Measurements from ENCODE around the gene NUTM1. TPM values are rescaled to one million over a fixed set of nuclear protein-coding genes. Genes with fewer than 3 reads are reported as not detected.
"Not testable (repeated sequence)": the region's sequence is repeated elsewhere in the genome, so short reads cannot be mapped to it uniquely, and the experiment has no call there.

NUTM1 gene
- total RNA-seq, 1 donor from 2014 or later: not detected

DNA sequence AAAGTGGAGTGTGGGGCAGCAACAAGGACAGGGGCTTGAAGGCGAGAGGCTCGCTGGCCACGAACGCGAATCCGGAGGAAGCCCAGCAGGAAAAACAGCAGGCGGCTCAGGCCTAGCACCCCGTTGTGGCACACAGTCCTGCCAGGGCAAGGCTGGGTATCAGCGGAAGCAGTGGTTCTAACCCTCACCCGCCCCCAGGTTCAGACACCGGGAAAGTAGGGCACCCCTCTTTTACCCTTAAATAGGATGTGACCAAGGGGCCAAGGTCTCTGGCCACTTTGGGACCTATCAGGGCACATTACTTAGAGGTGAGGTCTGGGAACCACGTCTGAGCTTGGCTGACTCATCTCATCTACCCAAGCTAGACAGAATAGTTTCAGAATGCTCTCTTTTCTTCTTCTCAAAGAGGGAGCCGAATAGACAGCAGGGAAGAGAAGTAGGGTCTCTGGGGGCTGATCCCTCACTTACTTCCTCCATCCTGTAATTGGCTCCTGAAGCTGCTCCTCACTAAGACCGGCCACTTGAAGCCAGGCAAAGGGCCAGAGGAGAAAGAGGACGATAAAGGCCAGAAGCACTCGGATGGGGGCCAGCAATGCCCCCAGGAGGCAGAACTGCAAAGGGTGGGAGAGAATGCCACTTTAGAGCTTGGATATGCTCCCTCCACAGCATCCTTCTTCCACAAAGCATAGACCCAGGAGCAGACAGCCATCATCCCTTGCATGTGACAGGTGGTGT is 22.1 kb downstream of the NUTM1 start:
- DNase-seq (ENCODE audit: low read depth in 2 of 2): no peak

GRCh38 chr15:34365836-34366235 is 22.7 kb downstream of the NUTM1 start:
- DNase-seq (ENCODE audit: low read depth in 2 of 2): no peak

- DNase-seq (ENCODE audit: low read depth in 2 of 2): peak in 1 of 2 donors; percentile 37
These were observed 23.4 kb downstream of the NUTM1 start for GRCh38 chr15:34366271-34367065.

DNA sequence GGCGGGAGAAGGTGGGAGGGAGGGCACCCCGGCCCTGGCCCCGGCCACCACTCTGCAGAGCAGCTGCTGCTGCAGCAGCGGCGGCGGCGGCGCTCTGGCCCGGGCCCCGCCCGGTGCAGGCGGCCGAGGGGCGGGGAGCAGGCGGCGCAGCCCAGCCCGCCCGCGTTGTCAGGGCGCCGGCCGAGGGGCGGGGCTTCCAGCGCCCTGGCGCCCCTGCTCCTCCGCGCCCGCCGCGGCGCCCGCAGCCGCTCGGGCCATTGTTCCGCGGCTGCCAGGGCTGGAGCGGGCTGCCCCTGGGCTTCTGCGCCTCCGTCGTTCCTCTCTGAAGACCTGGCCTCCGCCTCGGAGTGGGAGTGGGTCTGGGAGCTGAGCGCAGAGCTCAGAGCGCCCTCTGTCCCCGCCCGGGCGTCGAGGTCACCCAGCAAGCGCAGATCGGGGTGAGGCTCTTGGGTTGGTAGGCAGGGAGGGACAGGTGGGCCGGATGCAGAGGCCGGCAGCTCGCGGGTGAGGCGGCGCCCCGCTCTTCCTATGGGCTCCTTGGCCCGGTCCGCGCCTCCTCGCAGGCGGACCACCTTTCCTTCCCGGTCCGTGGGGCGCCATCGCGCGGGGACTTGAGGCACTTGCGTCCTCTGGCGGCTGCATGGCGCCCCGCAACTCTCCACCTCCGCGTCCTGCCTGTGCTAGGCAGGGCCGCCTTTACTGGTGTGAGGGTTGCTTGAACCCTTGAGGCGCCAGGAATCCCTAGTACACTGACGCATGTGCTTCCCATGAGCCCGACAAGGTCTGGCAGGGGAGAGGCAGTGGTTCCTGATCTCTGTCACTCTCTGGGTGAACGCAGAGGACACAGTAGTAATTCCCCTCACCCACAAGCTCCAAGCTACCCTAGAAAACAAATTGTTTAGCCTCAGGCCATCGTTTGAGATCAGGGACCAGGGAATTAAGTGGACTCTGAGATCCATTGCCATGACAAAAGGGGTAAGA is 24.3 kb downstream of the NUTM1 start, which contains the start of gene LPCAT4:
TSS of gene LPCAT4 (minus strand) at position 96 of the 981 bp plus-strand sequence. CDS start 96 bp downstream, outside the sequence.
- peak; percentile 48 to 87 for DNase-seq (ENCODE audit: low read depth in 2 of 2)

GRCh38 chr15:34370129-34370528 is 27.0 kb downstream of the NUTM1 start:
- DNase-seq (ENCODE audit: low read depth in 2 of 2): no peak

GRCh38 chr15:34370643-34371042 is 27.5 kb downstream of the NUTM1 start:
- no peak for DNase-seq (ENCODE audit: low read depth in 2 of 2)

DNA sequence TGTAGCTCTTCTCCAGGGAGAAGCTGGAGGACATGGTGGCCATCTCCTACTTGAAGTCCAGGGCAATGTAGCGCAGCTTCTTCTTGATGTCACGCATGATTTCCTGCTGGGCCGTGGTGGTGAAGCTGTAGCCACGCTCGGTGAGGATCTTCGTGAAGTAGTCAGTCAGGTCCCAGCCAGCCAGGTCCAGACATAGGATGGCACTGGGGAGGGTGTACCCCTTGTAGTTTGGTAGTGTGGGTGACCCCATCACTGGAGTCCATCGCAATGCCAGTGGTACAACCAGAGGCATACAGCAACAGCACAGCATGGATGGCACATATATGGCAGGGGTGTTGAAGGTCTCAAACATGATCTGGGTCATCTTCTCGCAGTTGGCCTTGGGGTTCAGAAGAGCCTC is 30.8 kb downstream of the NUTM1 start:
- no peak for DNase-seq (ENCODE audit: low read depth in 2 of 2)

- DNase-seq (ENCODE audit: low read depth in 2 of 2): no peak
These were observed 31.7 kb downstream of the NUTM1 start for GRCh38 chr15:34374816-34375215.

GRCh38 chr15:34375541-34375940 is 32.4 kb downstream of the NUTM1 start:
- not testable (repeated sequence) for DNase-seq (ENCODE audit: low read depth in 2 of 2)

DNA sequence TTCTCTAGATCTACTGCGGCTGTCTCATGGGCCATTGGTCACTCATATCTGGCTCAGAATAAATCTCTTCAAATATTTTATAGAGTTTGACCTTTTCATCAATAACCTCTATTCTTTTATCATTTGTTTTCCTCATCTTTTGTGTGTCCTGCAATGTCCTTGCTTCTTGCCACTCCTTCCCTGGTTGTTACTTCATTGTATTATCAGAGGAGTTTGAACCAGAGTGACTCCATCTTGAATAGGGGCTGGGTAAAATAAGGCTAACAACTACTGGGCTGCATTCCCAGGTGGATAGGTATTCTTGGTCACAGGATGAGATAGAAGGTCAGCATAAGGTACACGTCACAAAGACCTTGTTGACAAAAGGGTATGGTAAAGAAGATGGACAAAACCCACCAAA is 33.7 kb downstream of the NUTM1 start:
- no peak for DNase-seq (ENCODE audit: low read depth in 2 of 2)

DNA sequence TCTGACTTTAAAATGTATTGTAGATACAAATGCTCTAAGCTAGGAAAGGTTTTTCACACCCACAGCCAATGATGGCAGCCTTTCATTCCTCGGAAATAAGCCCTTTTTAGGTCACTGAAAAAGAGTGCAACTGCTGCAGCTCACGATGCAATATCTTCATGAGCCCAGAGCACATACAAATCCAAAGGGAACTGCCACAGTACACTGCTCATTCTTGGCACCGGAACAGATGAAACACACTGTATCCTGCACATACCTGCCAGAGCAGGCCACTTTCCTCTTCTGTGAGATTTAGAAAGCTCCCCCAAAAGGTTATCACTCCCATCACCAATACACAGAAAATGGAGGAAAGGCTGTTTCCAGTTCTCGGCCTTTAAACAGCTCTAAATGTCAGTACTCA is 37.4 kb downstream of the NUTM1 start:
- not testable (repeated sequence) for DNase-seq (ENCODE audit: low read depth in 2 of 2)

DNA sequence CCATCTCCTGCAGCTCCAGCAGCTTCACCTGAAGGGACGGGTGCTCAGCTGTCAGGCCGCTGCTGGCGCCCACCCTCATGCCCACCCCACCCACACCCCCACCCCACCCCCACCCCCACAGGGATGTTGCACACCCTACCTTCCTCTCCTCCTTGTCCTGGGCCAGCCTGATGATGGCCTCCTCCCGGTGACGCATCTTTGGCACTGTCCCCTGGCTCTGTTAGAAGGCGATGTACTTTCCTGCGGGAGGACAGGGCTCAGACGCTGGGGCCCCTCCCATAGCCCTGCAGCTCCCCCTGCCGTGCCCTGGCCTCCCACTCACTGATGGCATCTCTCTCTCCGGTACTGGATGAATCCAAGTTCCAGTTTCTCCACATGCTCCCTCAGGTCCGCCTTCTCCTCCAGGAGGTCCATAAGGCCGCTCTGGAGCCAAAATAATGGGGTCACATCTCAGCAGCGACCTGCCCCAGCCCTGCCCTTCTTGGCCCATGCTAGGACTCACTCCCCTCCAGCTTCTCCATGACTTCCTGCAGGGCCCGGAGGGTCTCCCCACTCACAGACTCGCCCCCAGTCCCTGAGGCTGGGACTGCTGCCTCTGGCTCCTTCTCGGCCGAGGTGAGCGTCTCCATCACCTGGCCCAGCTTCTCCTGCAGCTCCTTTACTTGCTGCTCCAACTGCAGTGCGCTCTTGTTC is 38.9 kb downstream of the NUTM1 start:
- DNase-seq (ENCODE audit: low read depth in 2 of 2): not testable (repeated sequence)

- DNase-seq (ENCODE audit: low read depth in 2 of 2): not testable (repeated sequence)
These were observed 46.5 kb downstream of the NUTM1 start for GRCh38 chr15:34389594-34390086.

GRCh38 chr15:34392981-34393380 is 49.9 kb downstream of the NUTM1 start:
- DNase-seq (ENCODE audit: low read depth in 2 of 2): not testable (repeated sequence)

GRCh38 chr15:34397637-34398259 is 54.6 kb downstream of the NUTM1 start:
- DNase-seq (ENCODE audit: low read depth in 2 of 2): not testable (repeated sequence)

GRCh38 chr15:34403160-34403598 is 60.1 kb downstream of the NUTM1 start:
- not testable (repeated sequence) for DNase-seq (ENCODE audit: low read depth in 2 of 2)

GRCh38 chr15:34403899-34404298 is 60.8 kb downstream of the NUTM1 start:
- not testable (repeated sequence) for DNase-seq (ENCODE audit: low read depth in 2 of 2)

Measured in dermis microvascular lymphatic vessel endothelial cell (primary cell).